Tibial nerve (tissue), 4 donors: ENCODE measurements around the gene FBXL17. TPM values are rescaled to one million over a fixed set of nuclear protein-coding genes. Genes with fewer than 3 reads are reported as not detected.

Experiments used
- DNase-seq, 2 donors: peaks; one replicate each; pipeline ENCODE4 v3.0.0-alpha.2; 2019; ENCODE audit warnings: low spot score in 2 of 2
- H3K27ac ChIP-seq, 4 donors: fragments of 200-600 bp; sonication (generic) in 3 of 4; one replicate each; pipeline ENCODE4 v1.5.1; 2017 to 2019; ENCODE audit warnings: mild to moderate bottlenecking in 1 of 4
- H3K27me3 ChIP-seq, 2 donors: fragments of 200-600 bp; sonication (generic) in 1 of 2; one replicate each; pipeline versions ENCODE4 v1.5.1 to v1.6.0; 2017 to 2019
- H3K36me3 ChIP-seq, 3 donors: fragments of 200-600 bp; sonication (generic); one replicate each; pipeline ENCODE4 v1.5.1; 2018 to 2019
- H3K4me1 ChIP-seq, 4 donors: fragments of 200-600 bp; sonication (generic) in 3 of 4; one replicate each; pipeline ENCODE4 v1.5.1; 2017 to 2019
- H3K4me3 ChIP-seq, 4 donors: fragments of 200-600 bp; sonication (generic) in 3 of 4; one replicate each; pipeline ENCODE4 v1.5.1; 2017 to 2019; ENCODE audit warnings: mild to moderate bottlenecking in 1 of 4, moderate library complexity in 1 of 4
- H3K9me3 ChIP-seq, 4 donors: fragments of 200-600 bp; sonication (generic) in 3 of 4; one replicate each; pipeline ENCODE4 v1.5.1; 2017 to 2019
- CTCF ChIP-seq, 5 experiments: fragments of 200-600 bp in 3 of 5; fragments of 450-650 bp in 2 of 5; sonication (generic) in 3 of 5; IDR thresholded peaks; one replicate each; pipeline ENCODE4 v1.5.1; 2016 to 2019; ENCODE audit warnings: antibody characterized with exemption in 5 of 5, mild to moderate bottlenecking in 3 of 5, moderate library complexity in 2 of 5
- EP300 ChIP-seq, 2 donors: sonication (generic); formaldehyde crosslinking; IDR thresholded peaks; one replicate each; pipeline ENCODE4 v1.6.1; 2017; ENCODE audit warnings: antibody characterized with exemption in 2 of 2, mild to moderate bottlenecking in 1 of 2
- POLR2A ChIP-seq, 2 donors: fragments of 450-650 bp; IDR thresholded peaks; one replicate each; pipeline ENCODE4 v1.6.1; 2017; ENCODE audit warnings: antibody characterized with exemption in 2 of 2, mild to moderate bottlenecking in 2 of 2, moderate library complexity in 2 of 2
- WGBS, 2 donors: methylation state at CpG; one replicate each; pipeline ENCODE4 v1.1.5; 2018; 5-methylcytosine and 5-hydroxymethylcytosine counted together
- total RNA-seq, 4 donors: library from RNA; depleted of rRNA; stranded (reverse); fragments of >200 nt; gene quantifications; one replicate each; pipeline ENCODE4 v1.1.0, GENCODE V29; 2016

The FBXL17 gene
- total RNA-seq, 4 donors from 2014 or later: 16.5 to 19.0 (median 17.6) TPM

- Histone ChIP-seq H3K27me3 (no peaks in the 10 kb centered on the region), H3K9me3 (no peaks in the 10 kb centered on the region), H3K4me1 (peaks cover 0 to 4% (median 0%) of the 10 kb centered on the region in 4 donors), H3K27ac (no peak overlapping the region), H3K36me3 (no peaks in the 10 kb centered on the region), H3K4me3 (no peak overlapping the region)
- TF ChIP-seq POLR2A (IDR thresholded peaks at IDR 0.05) (no peak), EP300 (IDR thresholded peaks at IDR 0.05) (no peak), CTCF (IDR thresholded peaks at IDR 0.05) (no peak)
- no peak for DNase-seq
These were observed 180.2 kb downstream of the FBXL17 start for GRCh38 chr5:108201721-108202120.

GRCh38 chr5:108196276-108196675 lies 185.6 kb downstream of the FBXL17 start:
- no peak for TF ChIP-seq EP300 (IDR thresholded peaks at IDR 0.05)
- TF ChIP-seq POLR2A (IDR thresholded peaks at IDR 0.05): no peak
- TF ChIP-seq CTCF (IDR thresholded peaks at IDR 0.05): no peak
- DNase-seq: no peak
- Histone ChIP-seq H3K27me3 (no peaks in the 10 kb centered on the region), H3K4me3 (no peak overlapping the region), H3K27ac (no peak overlapping the region), H3K36me3 (no peaks in the 10 kb centered on the region), H3K4me1 (peaks cover 0 to 3% (median 0%) of the 10 kb centered on the region in 4 donors), H3K9me3 (no peaks in the 10 kb centered on the region)

DNA sequence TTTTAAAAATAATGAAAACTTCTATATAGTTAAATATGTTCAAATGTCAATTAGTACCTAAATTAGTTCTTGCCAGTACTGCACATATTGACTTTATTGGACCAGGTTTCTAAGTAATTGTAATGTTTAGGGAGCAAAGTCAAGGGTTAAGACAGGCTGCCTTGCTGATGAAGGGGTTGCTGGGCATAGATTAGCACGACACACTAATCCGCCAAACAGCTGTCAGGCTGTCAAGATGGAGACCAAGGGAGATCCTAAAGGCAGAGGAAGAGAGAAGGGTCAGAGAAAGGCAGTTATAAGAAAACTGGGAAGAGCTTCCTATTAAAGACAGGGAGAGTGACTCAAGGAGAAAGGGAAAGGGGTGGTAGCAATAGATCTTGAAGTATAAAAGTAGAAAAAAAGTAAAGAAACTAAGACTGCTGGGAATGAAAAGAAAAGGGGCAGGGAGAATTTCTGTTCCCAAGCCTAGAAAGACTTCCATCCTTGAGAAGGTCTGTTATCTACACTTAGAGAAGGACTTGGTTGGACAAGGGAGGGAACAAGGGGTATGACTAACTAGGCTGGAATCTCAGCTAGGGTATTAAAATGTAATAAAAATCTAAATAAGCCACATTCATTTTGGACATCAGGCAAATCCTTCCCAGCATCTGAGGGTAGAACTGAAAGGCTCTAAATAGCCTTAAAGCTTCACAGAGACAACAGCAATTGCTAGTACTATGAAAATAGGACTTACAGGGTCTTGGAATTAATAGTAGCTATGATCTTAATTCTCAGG lies 188.7 kb downstream of the FBXL17 start:
- H3K4me1 ChIP-seq: peaks cover 0 to 3% (median 0%) of the 10 kb centered on the region in 4 donors
- WGBS, 2 donors: 86 to 91% methylated on average over 2 of the region's 2 CpGs
- no peak for DNase-seq
- TF ChIP-seq EP300 (IDR thresholded peaks at IDR 0.05) (no peak), CTCF (IDR thresholded peaks at IDR 0.05) (no peak), POLR2A (IDR thresholded peaks at IDR 0.05) (no peak)
- H3K27me3 ChIP-seq: no peaks in the 10 kb centered on the region
- H3K4me3 ChIP-seq: no peak overlapping the region
- H3K27ac ChIP-seq: no peak overlapping the region
- no peaks in the 10 kb centered on the region for H3K9me3 ChIP-seq
- H3K36me3 ChIP-seq: peaks cover 0 to 5% (median 0%) of the 10 kb centered on the region in 3 donors

DNA sequence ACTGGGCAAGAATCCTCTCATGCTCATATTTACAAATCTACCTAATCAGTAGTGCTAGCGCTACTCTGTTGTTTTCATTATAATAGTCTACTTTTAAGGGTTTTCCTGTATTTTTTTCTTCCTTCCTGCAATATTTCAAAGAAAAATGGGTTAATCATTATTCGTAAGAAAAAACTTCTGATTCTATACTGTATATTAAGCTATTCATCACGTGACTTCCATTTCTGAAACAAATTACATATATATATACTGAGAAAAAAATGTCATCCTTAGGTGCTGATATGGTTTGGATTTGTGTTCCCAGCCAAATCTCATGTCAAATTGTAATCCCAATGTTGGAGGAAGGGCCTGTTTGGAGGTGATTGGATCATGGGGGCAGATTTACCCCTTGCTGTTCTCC lies 197.0 kb downstream of the FBXL17 start:
- no peak overlapping the region for H3K27ac ChIP-seq
- no peak for DNase-seq
- H3K9me3 ChIP-seq: no peaks in the 10 kb centered on the region
- no peaks in the 10 kb centered on the region for H3K4me1 ChIP-seq
- 80 to 85% methylated on average over 3 of the region's 3 CpGs for WGBS, 2 donors
- TF ChIP-seq POLR2A (IDR thresholded peaks at IDR 0.05) (no peak), EP300 (IDR thresholded peaks at IDR 0.05) (no peak), CTCF (IDR thresholded peaks at IDR 0.05) (no peak)
- H3K27me3 ChIP-seq: no peaks in the 10 kb centered on the region
- no peak overlapping the region for H3K4me3 ChIP-seq
- H3K36me3 ChIP-seq: peaks cover 0 to 30% (median 0%) of the 10 kb centered on the region in 3 donors

GRCh38 chr5:108181975-108182374 lies 199.9 kb downstream of the FBXL17 start:
- no peaks in the 10 kb centered on the region for H3K9me3 ChIP-seq
- no peaks in the 10 kb centered on the region for H3K27me3 ChIP-seq

More at GRCh38 chr5:108181975-108182374, 199.9 kb downstream of the FBXL17 start:
- H3K27ac ChIP-seq: no peak overlapping the region
- H3K4me3 ChIP-seq: no peak overlapping the region
- no peaks in the 10 kb centered on the region for H3K4me1 ChIP-seq
- peaks cover 0 to 25% (median 0%) of the 10 kb centered on the region in 3 donors for H3K36me3 ChIP-seq
- WGBS, 2 donors: 68 to 73% methylated on average over 7 of the region's 7 CpGs
- no peak for DNase-seq
- TF ChIP-seq POLR2A (IDR thresholded peaks at IDR 0.05) (no peak), CTCF (IDR thresholded peaks at IDR 0.05) (no peak), EP300 (IDR thresholded peaks at IDR 0.05) (no peak)
